Mesenteric fat pad (tissue), 1 donor: Measurements from ENCODE around the gene TBC1D7. TPM values are rescaled to one million over a fixed set of nuclear protein-coding genes. Genes with fewer than 3 reads are reported as not detected.

Experiments used
- DNase-seq: peaks from one replicate; pipeline ENCODE4 v3.0.0-alpha.2; 2020; ENCODE audit warnings: low spot score
- total RNA-seq: library from RNA; stranded (reverse); fragmentation: NEBNext Ultra II Directional; extraction: Animal tissue kit (Norgen Biotek cat#: 25700); gene quantifications from one replicate; pipeline ENCODE4 v1.2.1, GENCODE V29; 2021
- donor health status: DM: yes; HTN: yes; CAD: no.

The TBC1D7 gene
- total RNA-seq, 1 donor from 2014 or later = 11.0 TPM

DNA sequence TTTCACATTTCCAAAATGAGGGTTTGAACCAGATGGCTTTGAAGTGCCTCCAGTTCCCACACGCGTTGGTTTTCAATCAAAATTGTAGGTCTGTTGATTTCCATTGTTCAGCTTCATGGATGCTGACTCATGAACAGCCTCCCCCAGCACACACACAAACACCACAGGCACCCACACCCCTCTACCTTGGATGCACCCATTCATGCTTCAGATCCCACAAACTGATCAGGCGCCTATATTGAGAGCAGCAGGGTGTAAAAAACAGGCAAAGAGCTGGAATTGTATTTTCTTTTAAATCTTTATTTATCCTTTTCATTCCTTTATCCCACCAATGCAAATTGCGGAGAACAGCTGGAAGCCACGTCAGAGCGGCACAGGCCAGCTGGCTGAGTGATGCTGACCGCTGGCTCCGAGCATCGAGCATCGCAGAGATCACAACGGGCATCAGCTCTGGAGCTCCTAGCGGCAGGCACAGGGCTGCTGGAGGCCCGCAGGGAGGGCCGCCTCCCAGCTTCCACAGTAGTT, 29.3 kb upstream of the TBC1D7 start:
- no peak for DNase-seq

DNA sequence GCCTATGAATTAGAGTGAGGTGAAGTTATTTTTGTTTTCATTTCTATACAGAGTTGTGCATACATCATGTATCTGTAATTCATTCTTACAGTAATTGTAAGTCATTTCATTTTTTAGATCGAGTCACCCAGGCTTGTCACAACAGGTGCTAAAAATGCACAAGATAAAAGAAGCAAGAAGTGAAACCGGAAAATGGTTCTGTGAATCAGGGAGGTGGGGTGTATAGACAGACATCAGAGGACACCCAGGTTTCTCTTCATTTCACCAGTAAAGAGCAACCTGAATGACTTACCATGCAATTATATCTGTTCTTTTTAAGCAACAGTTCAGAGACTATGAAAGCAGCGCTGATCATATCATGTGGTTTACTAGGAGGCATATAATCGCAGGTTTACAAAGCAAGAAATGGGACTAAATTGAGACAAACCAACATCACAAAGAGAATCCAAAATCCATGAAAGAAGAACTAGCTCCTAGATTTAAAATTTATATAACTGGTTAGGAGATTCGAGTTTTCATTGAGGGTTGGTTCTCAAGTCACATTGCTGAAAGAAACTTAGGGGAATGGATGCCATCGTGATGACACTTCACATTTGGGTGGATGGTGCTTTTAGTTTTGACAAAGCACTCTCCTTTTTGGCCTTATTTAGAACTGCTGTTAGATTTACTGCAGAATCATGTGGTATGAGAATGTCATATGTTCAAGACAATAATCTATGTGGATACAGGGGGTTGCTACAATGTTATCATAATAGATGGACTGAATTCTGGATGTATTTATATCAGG, 27.9 kb upstream of the TBC1D7 start:
- no peak for DNase-seq

- no peak for DNase-seq
Observed at GRCh38 chr6:13355043-13355945, 27.0 kb upstream of the TBC1D7 start.

- no peak for DNase-seq
Observed at GRCh38 chr6:13354331-13355042, 26.1 kb upstream of the TBC1D7 start.

- DNase-seq = no peak
Observed at GRCh38 chr6:13352165-13352564, 23.8 kb upstream of the TBC1D7 start.

- DNase-seq = no peak
Observed at GRCh38 chr6:13351271-13351670, 22.9 kb upstream of the TBC1D7 start.

DNA sequence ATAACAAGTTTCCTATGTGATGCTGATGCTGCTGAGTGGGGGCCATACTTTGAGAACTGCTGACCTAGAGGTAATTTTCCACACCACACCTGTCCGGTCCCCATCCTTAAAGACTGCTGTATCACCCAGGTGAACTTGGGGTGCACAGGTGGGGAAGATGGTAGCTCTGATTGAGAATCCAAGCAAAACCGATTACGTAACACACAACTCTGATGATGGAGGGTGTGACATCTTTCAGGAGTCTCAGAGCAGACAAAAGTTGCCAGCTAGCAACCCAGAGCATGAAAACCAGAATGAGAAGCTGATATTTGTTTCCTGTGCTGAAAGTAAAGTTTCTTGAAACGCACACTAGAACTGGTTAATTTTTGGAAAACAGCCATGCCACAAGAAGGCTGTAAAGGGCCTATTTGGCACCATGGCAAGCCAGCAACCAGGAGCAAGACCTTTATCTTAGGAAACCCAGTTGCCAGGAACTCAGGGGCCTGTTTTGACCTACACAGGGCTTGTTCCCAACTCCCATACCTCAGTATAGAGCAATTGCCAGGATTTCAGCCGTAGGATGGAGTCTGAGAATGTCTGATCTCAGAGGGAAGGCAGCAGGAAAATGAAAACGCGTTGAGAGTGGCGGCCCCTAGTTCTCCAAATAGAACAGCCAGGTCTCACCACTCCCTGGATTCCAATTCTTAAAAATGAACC, 21.6 kb upstream of the TBC1D7 start:
- DNase-seq = no peak

GRCh38 chr6:13348334-13349113, 20.2 kb upstream of the TBC1D7 start:
- no peak for DNase-seq

- no peak for DNase-seq
Observed at GRCh38 chr6:13346245-13346644, 17.9 kb upstream of the TBC1D7 start.

DNA sequence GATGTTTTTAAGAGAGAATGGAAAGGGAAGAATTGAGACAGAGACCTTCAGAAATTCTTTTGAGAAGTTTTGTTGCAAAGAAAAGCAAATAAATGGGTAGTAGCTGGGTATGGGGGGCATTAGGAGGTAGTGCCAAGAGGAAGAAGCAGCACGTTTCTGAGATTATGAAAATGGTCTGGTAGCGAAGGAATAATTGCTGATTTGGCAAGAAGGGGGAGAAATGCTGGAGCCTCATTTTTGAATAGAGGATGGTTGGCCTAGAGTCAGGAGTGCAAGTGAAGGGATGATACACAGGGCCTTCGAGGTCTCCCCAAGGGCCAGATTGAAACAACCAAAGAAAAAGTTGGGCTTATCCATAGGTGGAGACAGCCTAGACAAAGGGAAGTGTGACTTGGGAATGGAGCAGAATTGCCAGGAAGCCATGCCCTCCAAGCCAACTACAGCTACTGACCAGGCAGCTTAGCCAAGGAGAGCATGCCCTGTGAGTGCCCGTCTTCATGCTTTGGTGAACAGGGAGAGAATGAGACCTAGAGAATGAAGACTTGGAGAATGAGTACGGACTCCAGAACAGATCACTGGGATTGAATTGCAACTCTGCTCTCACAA, 14.2 kb upstream of the TBC1D7 start:
- no peak for DNase-seq

DNA sequence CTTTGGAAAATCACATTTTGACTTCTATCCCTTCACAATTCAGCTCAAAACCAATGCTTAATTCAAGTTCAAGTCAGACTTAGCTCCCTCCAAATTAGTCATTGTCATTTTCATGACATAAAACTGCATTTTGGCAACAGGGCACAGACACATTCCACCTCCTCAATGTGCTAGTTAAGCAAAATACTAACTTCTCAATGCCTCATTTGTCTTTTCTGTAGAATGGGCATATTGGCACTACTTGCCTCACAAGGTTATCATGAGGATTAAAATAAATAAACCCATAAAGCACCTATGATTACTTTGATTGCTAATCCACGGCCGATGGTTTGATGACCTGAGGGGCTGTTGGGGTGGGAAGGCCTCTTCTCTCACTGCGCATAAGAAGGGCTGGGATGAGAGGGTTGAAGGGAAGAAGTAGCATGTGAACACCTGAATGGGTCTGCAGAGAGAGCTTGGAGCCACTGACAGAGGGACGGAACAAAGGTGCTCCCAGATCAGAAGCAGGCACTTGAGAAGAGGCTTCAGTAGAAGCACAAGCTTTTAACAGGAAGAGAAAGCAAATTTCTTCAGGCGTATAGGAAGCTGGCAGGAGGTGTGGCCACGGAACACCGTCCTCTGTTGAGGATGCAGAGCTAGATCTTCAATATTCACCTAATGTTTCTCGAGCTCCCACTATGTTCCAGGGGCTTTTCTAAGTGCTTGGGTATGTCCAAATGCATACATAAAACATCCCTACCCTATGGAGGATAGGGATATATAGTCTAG, 11.7 kb upstream of the TBC1D7 start:
- DNase-seq = no peak

GRCh38 chr6:13338038-13338437, 9.7 kb upstream of the TBC1D7 start:
- DNase-seq = no peak

GRCh38 chr6:13336553-13336952, 8.2 kb upstream of the TBC1D7 start:
- DNase-seq = no peak

DNA sequence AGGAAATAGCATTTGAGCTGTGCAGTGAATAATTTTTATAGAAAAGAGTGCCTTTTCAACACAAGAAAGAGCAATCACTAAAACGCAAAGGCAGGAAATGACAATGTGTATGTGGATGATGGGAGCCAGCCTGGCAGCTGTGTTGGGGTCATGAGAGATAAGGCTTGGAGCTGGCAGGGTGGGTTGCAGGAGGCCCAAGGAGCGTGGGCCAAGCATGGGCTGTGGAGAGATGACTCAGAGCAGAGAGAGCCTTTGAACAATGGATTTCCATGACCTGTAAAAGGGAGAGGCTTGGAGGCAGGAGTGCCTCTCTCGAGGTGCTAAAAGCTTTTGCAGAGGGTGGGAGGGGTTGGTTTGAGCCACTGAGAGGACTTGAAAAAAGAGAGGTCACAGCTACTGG, 6.6 kb upstream of the TBC1D7 start:
- no peak for DNase-seq

GRCh38 chr6:13332349-13332706, 4.0 kb upstream of the TBC1D7 start:
- no peak for DNase-seq

GRCh38 chr6:13331516-13332348, 3.4 kb upstream of the TBC1D7 start:
- DNase-seq = no peak

DNA sequence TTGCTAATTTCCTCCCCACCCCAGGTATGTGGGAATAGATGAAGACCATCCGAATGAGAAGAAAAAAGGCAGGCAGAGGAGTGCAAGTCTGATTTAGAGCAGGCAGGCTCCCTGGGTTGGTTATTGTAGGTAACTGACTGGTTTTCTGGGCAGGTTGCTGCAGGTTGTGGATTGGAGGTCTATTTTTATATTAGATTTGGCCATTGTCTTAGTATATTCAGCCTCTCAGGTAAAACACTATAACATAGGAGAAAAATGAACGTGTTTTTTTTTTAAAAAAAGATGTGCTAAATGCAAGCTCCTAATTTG, 492 bp upstream of the TBC1D7 start:
- no peak for DNase-seq

DNA sequence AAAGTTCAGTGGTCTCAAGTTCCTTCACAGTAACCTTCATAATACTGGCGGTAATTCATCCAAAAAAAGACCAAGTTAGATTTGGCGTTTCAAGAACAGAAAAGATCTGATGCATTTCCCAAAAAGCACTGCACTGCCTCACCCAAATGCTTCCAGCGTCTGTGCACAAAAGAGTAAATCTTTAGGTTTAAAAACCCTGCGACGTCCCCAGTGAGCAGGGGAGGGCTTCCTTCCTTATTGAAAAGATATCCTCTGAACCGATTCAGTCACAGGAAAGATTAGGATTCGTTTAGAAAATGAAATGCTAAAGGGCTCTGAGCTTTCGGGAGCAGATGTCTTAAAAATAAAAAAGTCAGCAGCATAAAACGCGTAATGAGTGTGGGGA, 654 bp downstream of the TBC1D7 start:
- DNase-seq = no peak
